CD4-positive, alpha-beta T cell (primary cell): ENCODE data around the gene LPCAT3. TPM values are rescaled to one million over a fixed set of nuclear protein-coding genes. Genes with fewer than 3 reads are reported as not detected.
"Not testable (repeated sequence)": the region's sequence is repeated elsewhere in the genome, so short reads cannot be mapped to it uniquely, and the experiment has no call there.

Experiments
- ATAC-seq: fragments of 200-7000 bp; cut with Tn5 transposase; one replicate; pipeline ENCODE4 v1.10.0; 2022; ENCODE audit warnings: mild to moderate bottlenecking; ENCODE audit not compliant: poor library complexity
- CTCF ChIA-PET: fragments of 350-600 bp; sonication (Branson Sonifier 250); formaldehyde crosslinking; loops from one replicate; lab custom pipeline; 2021; ENCODE audit warnings: antibody characterized with exemption, inconsistent platforms; lab: Charles Lee
- POLR2A ChIA-PET: fragments of 350-600 bp; sonication (Branson Sonifier 250); formaldehyde crosslinking; loops from one replicate; lab custom pipeline; 2021; ENCODE audit warnings: antibody characterized with exemption, inconsistent platforms; lab: Charles Lee
- DNase-seq, 14 experiments: peaks; one replicate each; pipeline ENCODE4 v3.0.0-alpha.2; 2013 to 2020; ENCODE audit warnings: mixed read lengths in 2 of 14
- H3K27ac ChIP-seq, 2 donors: one replicate each; pipeline versions ENCODE4 v1.5.1 to v1.7.0; 2013; ENCODE audit warnings: low read length in 2 of 2, low read depth in 1 of 2, mild to moderate bottlenecking in 1 of 2
- H3K27me3 ChIP-seq, 2 experiments: 1 replicate in 1 of 2; 2 replicates in 1 of 2; pipeline versions ENCODE4 v1.6.1 to v1.7.0; 2013; ENCODE audit warnings: low read length in 2 of 2, control low read depth in 1 of 2, mild to moderate bottlenecking in 1 of 2, moderate library complexity in 1 of 2; ENCODE audit not compliant: insufficient read depth in 2 of 2, control insufficient read depth in 1 of 2
- H3K36me3 ChIP-seq: one replicate; pipeline ENCODE4 v1.6.1; 2013; ENCODE audit warnings: low read length, control low read depth; ENCODE audit not compliant: insufficient read depth
- H3K4me1 ChIP-seq: one replicate; pipeline ENCODE4 v1.6.1; 2013; ENCODE audit warnings: low read length, control low read depth; ENCODE audit not compliant: insufficient read depth
- H3K4me3 ChIP-seq: one replicate; pipeline ENCODE4 v1.5.1; 2013; ENCODE audit warnings: mild to moderate bottlenecking, low read length, moderate library complexity
- H3K9me3 ChIP-seq, 2 experiments: 1 replicate in 1 of 2; 2 replicates in 1 of 2; pipeline versions ENCODE4 v1.6.1 to v1.7.0; 2013; ENCODE audit warnings: low read length in 2 of 2, mild to moderate bottlenecking in 2 of 2, control low read depth in 1 of 2, moderate library complexity in 1 of 2; ENCODE audit not compliant: control insufficient read depth in 1 of 2, insufficient read depth in 1 of 2
- H3K27ac Mint-ChIP-seq: one replicate; pipeline ENCODE4 v1.8.0; 2020; ENCODE audit warnings: mixed read lengths
- H3K27me3 Mint-ChIP-seq: one replicate; pipeline ENCODE4 v1.8.0; 2021; ENCODE audit warnings: mixed read lengths
- H3K36me3 Mint-ChIP-seq: one replicate; pipeline ENCODE4 v1.8.0; 2021; ENCODE audit warnings: low read depth, mixed read lengths
- H3K4me1 Mint-ChIP-seq: one replicate; pipeline ENCODE4 v1.8.0; 2021; ENCODE audit warnings: low read depth, mixed read lengths
- H3K4me3 Mint-ChIP-seq: one replicate; pipeline ENCODE4 v1.8.0; 2020; ENCODE audit warnings: mild to moderate bottlenecking, mixed read lengths
- H3K9me3 Mint-ChIP-seq: one replicate; pipeline ENCODE4 v1.8.0; 2020; ENCODE audit warnings: mixed read lengths
- intact Hi-C, 2 experiments: fragments of 100-400 bp; cut with DNase I in 1 of 2; cut with micrococcal nuclease in 1 of 2; formaldehyde crosslinking; loops; one replicate each; pipeline versions ENCODE4 v1.15.1 to v1.9.0; 2023 to 2025; cut with DNase I, micrococcal nuclease
- total RNA-seq, 174 experiments: library from RNA in 2 of 174; stranded (reverse) in 2 of 174; gene quantifications; one replicate each; pipeline ENCODE4 v1.2.3 and lab custom pipeline; 2021 to 2026
- TF ChIP-seq, protein P1 (sequence below): fragments of 200-600 bp; IDR thresholded peaks from one replicate; pipeline ENCODE4 v1.8.0; 2022; ENCODE audit warnings: antibody characterized with exemption, mild to moderate bottlenecking

Gene LPCAT3
- total RNA-seq, 2 experiments from 2014 or later: 11.8 to 14.8 TPM

DNA sequence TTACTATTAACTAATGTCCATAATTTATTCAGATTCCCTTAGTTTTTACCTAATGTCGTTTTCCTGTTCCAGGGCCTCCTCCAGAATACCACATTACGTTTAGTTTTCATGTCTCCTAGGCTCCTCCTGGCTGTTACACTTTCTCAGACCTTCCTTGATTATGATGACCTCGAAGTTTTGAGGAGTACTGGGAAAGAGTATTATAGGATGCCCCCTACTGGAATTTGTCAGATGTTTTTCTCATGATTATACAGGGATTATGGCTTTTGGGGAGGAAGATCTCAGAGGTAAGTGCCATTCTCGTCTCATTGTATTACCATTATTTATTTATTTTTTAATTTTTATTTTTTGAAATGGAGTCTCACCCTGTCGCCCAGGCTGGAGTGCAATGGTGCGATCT lies 24.6 kb upstream of the LPCAT3 start:
- Mint-ChIP-seq H3K4me3 (no peak overlapping the region), H3K9me3 (no peaks in the 10 kb centered on the region), H3K4me1 (peaks cover 11% of the 10 kb centered on the region), H3K36me3 (no peaks in the 10 kb centered on the region), H3K27me3 (no peaks in the 10 kb centered on the region), H3K27ac (no peak overlapping the region)
- no peaks in the 10 kb centered on the region for H3K27me3 ChIP-seq
- CTCF ChIA-PET: no interaction called here
- H3K27ac ChIP-seq: no peak overlapping the region
- no peaks in the 10 kb centered on the region for H3K36me3 ChIP-seq
- intact Hi-C loops: no loop called here
- peaks cover 12% of the 10 kb centered on the region for H3K4me1 ChIP-seq
- H3K4me3 ChIP-seq: no peak overlapping the region
- ATAC-seq: no peak
- H3K9me3 ChIP-seq: no peaks in the 10 kb centered on the region
- TF ChIP-seq, protein P1, sequence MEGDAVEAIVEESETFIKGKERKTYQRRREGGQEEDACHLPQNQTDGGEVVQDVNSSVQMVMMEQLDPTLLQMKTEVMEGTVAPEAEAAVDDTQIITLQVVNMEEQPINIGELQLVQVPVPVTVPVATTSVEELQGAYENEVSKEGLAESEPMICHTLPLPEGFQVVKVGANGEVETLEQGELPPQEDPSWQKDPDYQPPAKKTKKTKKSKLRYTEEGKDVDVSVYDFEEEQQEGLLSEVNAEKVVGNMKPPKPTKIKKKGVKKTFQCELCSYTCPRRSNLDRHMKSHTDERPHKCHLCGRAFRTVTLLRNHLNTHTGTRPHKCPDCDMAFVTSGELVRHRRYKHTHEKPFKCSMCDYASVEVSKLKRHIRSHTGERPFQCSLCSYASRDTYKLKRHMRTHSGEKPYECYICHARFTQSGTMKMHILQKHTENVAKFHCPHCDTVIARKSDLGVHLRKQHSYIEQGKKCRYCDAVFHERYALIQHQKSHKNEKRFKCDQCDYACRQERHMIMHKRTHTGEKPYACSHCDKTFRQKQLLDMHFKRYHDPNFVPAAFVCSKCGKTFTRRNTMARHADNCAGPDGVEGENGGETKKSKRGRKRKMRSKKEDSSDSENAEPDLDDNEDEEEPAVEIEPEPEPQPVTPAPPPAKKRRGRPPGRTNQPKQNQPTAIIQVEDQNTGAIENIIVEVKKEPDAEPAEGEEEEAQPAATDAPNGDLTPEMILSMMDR: peak; percentile 30
- DNase-seq: peak in 3 of 14 experiments; percentile 32 to 45 (median 42)
- POLR2A ChIA-PET: no interaction called here

- no peaks in the 10 kb centered on the region for H3K27me3 Mint-ChIP-seq
- no peak overlapping the region for H3K4me3 ChIP-seq
- no peaks in the 10 kb centered on the region for H3K36me3 Mint-ChIP-seq
- CTCF ChIA-PET: no interaction called here
- TF ChIP-seq, protein P1: no peak
- DNase-seq (no peak), ATAC-seq (no peak)
- no peaks in the 10 kb centered on the region for H3K27me3 ChIP-seq
- H3K36me3 ChIP-seq: no peaks in the 10 kb centered on the region
- no peak overlapping the region for H3K27ac Mint-ChIP-seq
- H3K4me1 Mint-ChIP-seq: no peaks in the 10 kb centered on the region
- no peaks in the 10 kb centered on the region for H3K9me3 Mint-ChIP-seq
- H3K4me1 ChIP-seq: no peaks in the 10 kb centered on the region
- H3K4me3 Mint-ChIP-seq: no peak overlapping the region
- POLR2A ChIA-PET: no interaction called here
- H3K27ac ChIP-seq: no peak overlapping the region
- H3K9me3 ChIP-seq: no peaks in the 10 kb centered on the region
- intact Hi-C loops: loop anchor here in 1 of 2 experiments (5.0 kb wide), 1 partner anchor 43 kb away; no protein-coding TSS in a partner anchor
Measured at GRCh38 chr12:7039403-7039802, 21.1 kb upstream of the LPCAT3 start.

DNA sequence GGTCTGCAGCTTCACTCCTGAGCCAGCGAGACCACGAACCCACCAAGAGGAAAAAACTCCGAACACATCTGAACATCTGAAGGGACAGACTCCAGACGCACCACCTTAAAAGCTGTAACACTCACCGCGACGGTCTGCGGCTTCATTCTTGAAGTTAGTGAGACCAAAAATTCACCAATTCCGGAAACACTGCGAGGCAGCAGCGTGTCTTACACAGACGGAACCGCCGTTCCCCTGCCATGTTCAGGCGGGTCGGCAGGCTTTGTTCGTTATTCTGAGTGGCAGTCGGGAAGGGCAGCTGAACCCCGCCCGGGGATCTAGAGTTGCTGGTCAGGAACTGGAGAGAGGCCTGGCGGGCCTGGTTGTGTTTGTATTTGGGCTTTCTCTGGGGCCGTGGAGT lies 20.3 kb upstream of the LPCAT3 start:
- no peaks in the 10 kb centered on the region for H3K36me3 ChIP-seq
- no peak overlapping the region for H3K27ac Mint-ChIP-seq
- TF ChIP-seq, protein P1: no peak
- no peak for DNase-seq
- no peaks in the 10 kb centered on the region for H3K36me3 Mint-ChIP-seq
- H3K27ac ChIP-seq: no peak overlapping the region
- H3K9me3 ChIP-seq: no peaks in the 10 kb centered on the region
- ChIA-PET POLR2A (no interaction called here), CTCF (no interaction called here)
- no peaks in the 10 kb centered on the region for H3K4me1 Mint-ChIP-seq
- no peaks in the 10 kb centered on the region for H3K27me3 ChIP-seq
- H3K27me3 Mint-ChIP-seq: no peaks in the 10 kb centered on the region
- intact Hi-C loops: loop anchor here in 1 of 2 experiments (5.0 kb wide), 1 partner anchor 44 kb away; no protein-coding TSS in a partner anchor
- H3K4me3 ChIP-seq: no peak overlapping the region
- no peak for ATAC-seq
- H3K4me3 Mint-ChIP-seq: no peak overlapping the region
- no peaks in the 10 kb centered on the region for H3K4me1 ChIP-seq
- no peaks in the 10 kb centered on the region for H3K9me3 Mint-ChIP-seq

- H3K9me3 Mint-ChIP-seq, ATAC-seq, DNase-seq, H3K27ac Mint-ChIP-seq, POLR2A ChIA-PET, H3K27me3 ChIP-seq, H3K4me3 ChIP-seq, CTCF ChIA-PET, H3K4me1 ChIP-seq, H3K27ac ChIP-seq, H3K4me1 Mint-ChIP-seq, H3K9me3 ChIP-seq, H3K36me3 ChIP-seq, H3K4me3 Mint-ChIP-seq, H3K36me3 Mint-ChIP-seq, H3K27me3 Mint-ChIP-seq: not testable (repeated sequence)
- intact Hi-C loops: loop anchor here in 1 of 2 experiments (5.0 kb wide), 1 partner anchor 45 kb away; no protein-coding TSS in a partner anchor
Measured at GRCh38 chr12:7037411-7037810, 19.1 kb upstream of the LPCAT3 start.
